ENCODE measurements around the gene AGAP1. TPM values are rescaled to one million over a fixed set of nuclear protein-coding genes. Genes with fewer than 3 reads are reported as not detected.

The AGAP1 gene
- total RNA-seq, 4 donors from 2014 or later = 33.7 to 39.9 (median 35.6) TPM

- Histone ChIP-seq H3K4me1 (peaks cover 0 to 19% (median 0%) of the 10 kb centered on the region in 4 donors), H3K27ac (no peak overlapping the region), H3K27me3 (no peaks in the 10 kb centered on the region), H3K4me3 (no peak overlapping the region), H3K36me3 (peaks cover 0 to 11% (median 0%) of the 10 kb centered on the region in 3 donors), H3K9me3 (no peaks in the 10 kb centered on the region)
- WGBS, 2 donors = 82 to 83% methylated on average over 21 of the region's 21 CpGs
- DNase-seq (ENCODE audit: low spot score in 2 of 2) = no peak
- TF ChIP-seq EP300 (IDR thresholded peaks at IDR 0.05) = no peak
- TF ChIP-seq CTCF (IDR thresholded peaks at IDR 0.05) = no peak
- no peak for TF ChIP-seq POLR2A (IDR thresholded peaks at IDR 0.05)
Measured at GRCh38 chr2:235988271-235989015, 494.6 kb downstream of the AGAP1 start.

GRCh38 chr2:235989591-235989990, 495.7 kb downstream of the AGAP1 start:
- no peaks in the 10 kb centered on the region for H3K27me3 ChIP-seq
- no peaks in the 10 kb centered on the region for H3K9me3 ChIP-seq
- no peak overlapping the region for H3K27ac ChIP-seq
- peaks cover 0 to 14% (median 0%) of the 10 kb centered on the region in 3 donors for H3K36me3 ChIP-seq
- no peak overlapping the region for H3K4me3 ChIP-seq
- TF ChIP-seq EP300 (IDR thresholded peaks at IDR 0.05) = no peak
- no peak for TF ChIP-seq POLR2A (IDR thresholded peaks at IDR 0.05)
- TF ChIP-seq CTCF (IDR thresholded peaks at IDR 0.05) = no peak
- H3K4me1 ChIP-seq = peaks cover 0 to 19% (median 0%) of the 10 kb centered on the region in 4 donors
- DNase-seq (ENCODE audit: low spot score in 2 of 2) = no peak
- 79 to 81% methylated on average over 10 of the region's 10 CpGs for WGBS, 2 donors

GRCh38 chr2:235990344-235990743, 496.5 kb downstream of the AGAP1 start:
- no peak for DNase-seq (ENCODE audit: low spot score in 2 of 2)
- peaks cover 0 to 16% (median 0%) of the 10 kb centered on the region in 3 donors for H3K36me3 ChIP-seq
- no peaks in the 10 kb centered on the region for H3K9me3 ChIP-seq
- no peak overlapping the region for H3K27ac ChIP-seq
- no peaks in the 10 kb centered on the region for H3K27me3 ChIP-seq
- H3K4me1 ChIP-seq = peaks cover 0 to 19% (median 0%) of the 10 kb centered on the region in 4 donors
- whole genome bisulfite sequencing, 2 donors = 58 to 80% methylated on average over 2 to 3 of the region's 3 CpGs
- H3K4me3 ChIP-seq = no peak overlapping the region
- TF ChIP-seq POLR2A (IDR thresholded peaks at IDR 0.05) = no peak
- TF ChIP-seq EP300 (IDR thresholded peaks at IDR 0.05) = no peak
- TF ChIP-seq CTCF (IDR thresholded peaks at IDR 0.05) = no peak

GRCh38 chr2:235992024-235992423, 498.2 kb downstream of the AGAP1 start:
- peaks cover 0 to 21% (median 0%) of the 10 kb centered on the region in 3 donors for H3K36me3 ChIP-seq
- TF ChIP-seq EP300 (IDR thresholded peaks at IDR 0.05) (no peak), CTCF (IDR thresholded peaks at IDR 0.05) (no peak), POLR2A (IDR thresholded peaks at IDR 0.05) (no peak)
- no peak overlapping the region for H3K4me3 ChIP-seq
- H3K4me1 ChIP-seq = peaks cover 0 to 15% (median 0%) of the 10 kb centered on the region in 4 donors
- no peaks in the 10 kb centered on the region for H3K27me3 ChIP-seq
- 97% methylated on average over 20 of the region's 20 CpGs for WGBS, 2 donors
- DNase-seq (ENCODE audit: low spot score in 2 of 2) = no peak
- no peak overlapping the region for H3K27ac ChIP-seq
- H3K9me3 ChIP-seq = no peaks in the 10 kb centered on the region

- no peaks in the 10 kb centered on the region for H3K27me3 ChIP-seq
- H3K27ac ChIP-seq = no peak overlapping the region
- H3K36me3 ChIP-seq = peaks cover 0 to 27% (median 0%) of the 10 kb centered on the region in 3 donors
- no peak overlapping the region for H3K4me3 ChIP-seq
- H3K4me1 ChIP-seq = no peaks in the 10 kb centered on the region
- no peak for DNase-seq (ENCODE audit: low spot score in 2 of 2)
- no peaks in the 10 kb centered on the region for H3K9me3 ChIP-seq
- WGBS, 2 donors = 85% methylated on average over 5 of the region's 5 CpGs
- no peak for TF ChIP-seq POLR2A (IDR thresholded peaks at IDR 0.05)
- TF ChIP-seq CTCF (IDR thresholded peaks at IDR 0.05) = no peak
- no peak for TF ChIP-seq EP300 (IDR thresholded peaks at IDR 0.05)
Measured at GRCh38 chr2:235996419-235996818, 502.6 kb downstream of the AGAP1 start.
